ENCODE data around the gene NAA80.

Gene NAA80

DNA sequence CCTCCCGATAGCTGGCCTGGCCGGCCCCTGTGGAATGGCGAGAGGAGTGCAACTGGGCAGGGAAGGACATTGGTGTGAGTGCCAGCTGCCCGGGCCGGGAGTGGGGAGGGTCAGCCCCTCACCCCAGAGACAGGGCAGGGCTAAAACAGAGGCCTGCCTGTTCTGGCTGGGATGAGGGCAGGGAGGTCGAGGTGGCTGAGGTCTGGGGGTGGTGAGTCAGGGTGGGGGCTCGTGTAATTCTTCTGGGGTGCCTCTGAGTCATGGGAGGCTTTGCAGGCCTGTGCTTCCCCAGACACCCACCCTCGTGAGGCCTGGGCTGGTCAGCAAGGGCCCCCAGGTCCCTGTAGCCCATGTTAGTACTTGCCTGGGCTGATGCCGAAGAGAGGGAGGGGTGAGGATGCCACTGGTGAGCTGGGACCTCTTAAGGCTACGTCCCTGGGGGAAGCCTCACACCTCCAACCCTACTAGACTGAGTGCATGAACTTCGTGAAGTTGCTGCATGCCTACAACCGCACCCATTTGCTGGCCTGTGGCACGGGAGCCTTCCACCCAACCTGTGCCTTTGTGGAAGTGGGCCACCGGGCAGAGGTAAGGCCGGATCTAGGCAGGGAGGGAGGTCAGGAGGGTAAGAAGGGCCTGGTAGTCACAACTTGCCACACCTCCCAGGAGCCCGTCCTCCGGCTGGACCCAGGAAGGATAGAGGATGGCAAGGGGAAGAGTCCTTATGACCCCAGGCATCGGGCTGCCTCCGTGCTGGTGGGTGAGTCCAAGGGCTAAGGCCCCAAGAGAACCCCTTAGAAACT, 28.6 kb downstream of the NAA80 start:
- TF ChIP-seq CTCF (IDR thresholded peaks at IDR 0.05): no peak

- TF ChIP-seq CTCF (IDR thresholded peaks at IDR 0.05): no peak
Measured at GRCh38 chr3:50269977-50270413, 29.2 kb downstream of the NAA80 start.

DNA sequence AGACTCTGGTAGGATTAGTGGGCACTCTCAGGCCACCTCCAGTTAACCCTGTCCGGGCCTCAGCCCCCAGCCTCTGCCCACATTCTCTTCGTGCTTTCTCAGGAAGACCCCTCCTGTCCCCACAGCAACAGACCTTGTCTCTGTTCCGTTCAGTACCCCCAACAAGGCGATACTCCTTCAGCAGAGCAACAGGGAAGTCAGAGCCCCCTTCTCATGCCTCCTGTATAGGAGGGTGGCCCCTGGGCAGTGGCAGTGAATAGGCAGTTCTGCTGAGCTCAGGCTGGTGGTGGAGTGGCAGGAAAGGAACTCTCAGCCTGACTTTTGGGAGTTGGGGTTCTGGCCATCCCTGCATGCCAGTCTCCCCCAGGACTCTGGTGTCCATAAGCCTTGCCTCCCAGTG, 29.7 kb downstream of the NAA80 start:
- TF ChIP-seq CTCF (IDR thresholded peaks at IDR 0.05): no peak

GRCh38 chr3:50268703-50269451, 30.3 kb downstream of the NAA80 start, which contains the start of gene SEMA3B:
Gene SEMA3B (plus strand): TSS chr3:50269147. CDS start chr3:50269241, 94 bp downstream.
- TF ChIP-seq CTCF (IDR thresholded peaks at IDR 0.05): no peak

DNA sequence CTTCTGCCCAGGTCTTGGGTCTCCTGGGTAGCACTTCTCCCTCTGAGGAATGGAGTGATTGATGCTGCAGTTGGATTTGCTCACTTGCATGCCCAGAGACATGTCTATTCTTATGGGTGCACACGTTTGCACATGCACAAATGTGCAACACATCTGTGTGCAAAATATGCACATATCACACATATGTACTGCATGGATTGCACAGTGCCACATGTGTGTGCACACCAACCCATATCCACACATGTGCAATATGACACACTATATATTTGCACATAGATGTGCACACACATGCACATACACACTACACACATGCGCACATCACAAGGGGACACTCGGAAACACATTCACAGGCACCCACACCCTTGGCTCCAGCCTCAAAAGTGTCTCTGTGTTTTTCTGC, 30.9 kb downstream of the NAA80 start:
- no peak for TF ChIP-seq CTCF (IDR thresholded peaks at IDR 0.05)

GRCh38 chr3:50267280-50267913, 31.8 kb downstream of the NAA80 start:
- TF ChIP-seq CTCF (IDR thresholded peaks at IDR 0.05): no peak

GRCh38 chr3:50266836-50267235, 32.4 kb downstream of the NAA80 start:
- TF ChIP-seq CTCF (IDR thresholded peaks at IDR 0.05): no peak
